Hepatocyte (in vitro differentiated cells): ENCODE data around the gene ZDHHC5. TPM values are rescaled to one million over a fixed set of nuclear protein-coding genes. Genes with fewer than 3 reads are reported as not detected.
A peak's percentile ranks its signal among the peaks of the same experiment; 100 is the strongest.

Experiments
- DNase-seq: peaks from one replicate; pipeline ENCODE4 v3.0.0-alpha.2; 2016; ENCODE audit warnings: low spot score
- H2AFZ ChIP-seq: fragments of 200-600 bp; sonication (generic); 2 replicates; pipeline ENCODE4 v1.6.0; 2016; ENCODE audit warnings: antibody characterized with exemption, mild to moderate bottlenecking
- H3K27ac ChIP-seq: fragments of 200-600 bp; sonication (generic); 2 replicates; pipeline ENCODE4 v1.5.1; 2016; ENCODE audit warnings: mild to moderate bottlenecking
- H3K27me3 ChIP-seq: fragments of 200-600 bp; sonication (generic); 2 replicates; pipeline ENCODE4 v1.6.1; 2016
- H3K36me3 ChIP-seq: fragments of 200-600 bp; sonication (generic); replicated peaks from 2 replicates; pipeline ENCODE4 v1.5.1; 2016; ENCODE audit warnings: low read depth; ENCODE audit not compliant: insufficient read depth
- H3K4me1 ChIP-seq: fragments of 200-600 bp; sonication (generic); 2 replicates; pipeline ENCODE4 v1.5.1; 2016; ENCODE audit warnings: mild to moderate bottlenecking, moderate library complexity; ENCODE audit not compliant: insufficient read depth
- H3K4me2 ChIP-seq: fragments of 200-600 bp; sonication (generic); 2 replicates; pipeline ENCODE4 v1.6.0; 2016
- H3K4me3 ChIP-seq: fragments of 200-600 bp; sonication (generic); 2 replicates; pipeline ENCODE4 v1.5.1; 2016; ENCODE audit warnings: mild to moderate bottlenecking
- H3K79me2 ChIP-seq: fragments of 200-600 bp; sonication (generic); 2 replicates; pipeline ENCODE4 v1.6.0; 2017; ENCODE audit warnings: mild to moderate bottlenecking
- H3K9me2 ChIP-seq: fragments of 200-600 bp; sonication (generic); replicated peaks from 2 replicates; pipeline ENCODE4 v1.6.0; 2017; ENCODE audit warnings: mild to moderate bottlenecking; ENCODE audit not compliant: insufficient read depth
- H3K9me3 ChIP-seq: fragments of 200-600 bp; sonication (generic); 2 replicates; pipeline ENCODE4 v1.5.1; 2016; ENCODE audit warnings: low read depth, mild to moderate bottlenecking
- H4K20me1 ChIP-seq: fragments of 200-600 bp; sonication (generic); 2 replicates; pipeline ENCODE4 v1.6.0; 2016; ENCODE audit warnings: mild to moderate bottlenecking; ENCODE audit not compliant: insufficient read depth, poor library complexity, severe bottlenecking
- EZH2 ChIP-seq: fragments of 200-600 bp; sonication (generic); IDR thresholded peaks from 2 replicates; pipeline ENCODE4 v1.6.1; 2016; ENCODE audit warnings: antibody characterized with exemption, mild to moderate bottlenecking, borderline replicate concordance
- EZH2phosphoT487 ChIP-seq: fragments of 200-600 bp; sonication (generic); IDR thresholded peaks from one replicate; pipeline ENCODE4 v1.6.1; 2018; ENCODE audit warnings: antibody characterized with exemption, mild to moderate bottlenecking, low read depth, moderate library complexity; ENCODE audit not compliant: unreplicated experiment, severe bottlenecking
- WGBS: methylation state at CpG from one replicate; pipeline ENCODE4 v1.1.6; 2016; ENCODE audit warnings: low lambda C conversion rate; ENCODE audit errors: missing lambda C conversion rate; 5-methylcytosine and 5-hydroxymethylcytosine counted together
- polyA plus RNA-seq: library from polyadenylated mRNA; unstranded; fragments of >200 nt; fragmentation: Nextera tagmentation; extraction: Ambion mirVana; gene quantifications from 2 replicates; pipeline ENCODE4 v1.2.1, GENCODE V29; 2016
- total RNA-seq: library from RNA; depleted of rRNA; stranded (reverse); fragments of >200 nt; gene quantifications from 2 replicates; pipeline ENCODE4 v1.2.3, GENCODE V29; 2014
- TF ChIP-seq, protein P1 (sequence below): fragments of 200-600 bp; sonication (generic); IDR thresholded peaks from 2 replicates; pipeline ENCODE4 v1.5.1; 2016; ENCODE audit warnings: antibody characterized with exemption, mild to moderate bottlenecking; ENCODE audit not compliant: poor library complexity

ZDHHC5 gene
- total and polyA plus RNA-seq, 2 experiments from 2014 or later = 41.3 to 42.3 TPM

DNA sequence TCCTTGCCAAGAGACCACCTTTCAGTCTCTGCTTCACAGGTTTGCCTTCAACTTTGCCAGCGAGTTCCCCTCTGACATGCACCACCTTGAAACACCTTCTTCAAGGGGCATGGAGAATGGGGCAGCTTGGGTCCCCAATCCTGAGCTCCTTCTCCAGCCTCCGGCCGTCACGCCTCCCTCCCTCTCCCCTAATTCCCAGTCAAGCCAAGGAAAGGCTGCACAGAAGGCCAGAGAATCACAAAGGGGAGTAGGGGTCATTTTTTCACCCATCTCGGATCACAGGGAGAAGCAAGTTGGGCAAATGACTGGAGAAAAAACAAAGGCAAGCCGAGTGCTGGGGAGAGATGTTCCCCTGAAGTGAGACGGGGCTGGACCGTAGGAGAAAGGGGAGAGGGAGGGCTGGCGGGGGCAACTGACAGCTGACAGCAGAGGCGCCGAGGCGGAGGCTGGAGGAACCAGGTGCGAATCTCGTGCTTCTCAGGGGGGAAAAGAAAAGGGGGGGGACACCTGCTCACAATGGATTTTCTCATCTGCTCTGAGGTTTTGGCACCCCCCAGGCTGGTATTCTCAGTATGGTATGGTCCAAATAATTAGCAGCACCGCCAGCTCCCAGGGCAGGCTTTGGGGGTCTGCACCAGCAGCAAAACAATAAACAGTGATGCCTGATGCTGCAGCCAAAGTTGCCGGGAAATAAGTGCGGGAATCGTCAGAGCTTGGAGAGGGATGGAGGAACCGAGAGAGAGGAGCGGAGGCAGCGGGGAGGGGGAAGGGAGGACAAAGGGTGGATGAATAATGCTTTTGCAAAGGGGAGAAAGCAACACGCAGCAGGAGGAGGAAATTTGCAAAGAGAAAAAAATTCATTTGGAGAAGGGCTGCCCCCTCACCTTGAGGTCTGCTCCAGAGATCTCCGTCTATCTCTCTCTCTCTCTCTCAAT, 18.8 kb upstream of the ZDHHC5 start:
- peak; percentile 40 for DNase-seq
- H3K4me2 ChIP-seq = peak overlapping the region; percentile 81
- H4K20me1 ChIP-seq = no peaks in the 10 kb centered on the region
- peaks cover 15% of the 10 kb centered on the region for H3K27me3 ChIP-seq
- WGBS = 2% methylated on average over 18 of the region's 23 CpGs
- TF ChIP-seq EZH2 = no peak
- TF ChIP-seq, protein P1, sequence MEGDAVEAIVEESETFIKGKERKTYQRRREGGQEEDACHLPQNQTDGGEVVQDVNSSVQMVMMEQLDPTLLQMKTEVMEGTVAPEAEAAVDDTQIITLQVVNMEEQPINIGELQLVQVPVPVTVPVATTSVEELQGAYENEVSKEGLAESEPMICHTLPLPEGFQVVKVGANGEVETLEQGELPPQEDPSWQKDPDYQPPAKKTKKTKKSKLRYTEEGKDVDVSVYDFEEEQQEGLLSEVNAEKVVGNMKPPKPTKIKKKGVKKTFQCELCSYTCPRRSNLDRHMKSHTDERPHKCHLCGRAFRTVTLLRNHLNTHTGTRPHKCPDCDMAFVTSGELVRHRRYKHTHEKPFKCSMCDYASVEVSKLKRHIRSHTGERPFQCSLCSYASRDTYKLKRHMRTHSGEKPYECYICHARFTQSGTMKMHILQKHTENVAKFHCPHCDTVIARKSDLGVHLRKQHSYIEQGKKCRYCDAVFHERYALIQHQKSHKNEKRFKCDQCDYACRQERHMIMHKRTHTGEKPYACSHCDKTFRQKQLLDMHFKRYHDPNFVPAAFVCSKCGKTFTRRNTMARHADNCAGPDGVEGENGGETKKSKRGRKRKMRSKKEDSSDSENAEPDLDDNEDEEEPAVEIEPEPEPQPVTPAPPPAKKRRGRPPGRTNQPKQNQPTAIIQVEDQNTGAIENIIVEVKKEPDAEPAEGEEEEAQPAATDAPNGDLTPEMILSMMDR = no peak
- TF ChIP-seq EZH2phosphoT487 = no peak
- H2AFZ ChIP-seq = no peak overlapping the region
- H3K79me2 ChIP-seq = no peaks in the 10 kb centered on the region
- no peaks in the 10 kb centered on the region for H3K36me3 ChIP-seq
- H3K9me3 ChIP-seq = no peaks in the 10 kb centered on the region
- H3K4me1 ChIP-seq = peaks cover 53% of the 10 kb centered on the region
- H3K27ac ChIP-seq = no peak overlapping the region
- H3K4me3 ChIP-seq = peak overlapping the region; percentile 2
- no peaks in the 10 kb centered on the region for H3K9me2 ChIP-seq

DNA sequence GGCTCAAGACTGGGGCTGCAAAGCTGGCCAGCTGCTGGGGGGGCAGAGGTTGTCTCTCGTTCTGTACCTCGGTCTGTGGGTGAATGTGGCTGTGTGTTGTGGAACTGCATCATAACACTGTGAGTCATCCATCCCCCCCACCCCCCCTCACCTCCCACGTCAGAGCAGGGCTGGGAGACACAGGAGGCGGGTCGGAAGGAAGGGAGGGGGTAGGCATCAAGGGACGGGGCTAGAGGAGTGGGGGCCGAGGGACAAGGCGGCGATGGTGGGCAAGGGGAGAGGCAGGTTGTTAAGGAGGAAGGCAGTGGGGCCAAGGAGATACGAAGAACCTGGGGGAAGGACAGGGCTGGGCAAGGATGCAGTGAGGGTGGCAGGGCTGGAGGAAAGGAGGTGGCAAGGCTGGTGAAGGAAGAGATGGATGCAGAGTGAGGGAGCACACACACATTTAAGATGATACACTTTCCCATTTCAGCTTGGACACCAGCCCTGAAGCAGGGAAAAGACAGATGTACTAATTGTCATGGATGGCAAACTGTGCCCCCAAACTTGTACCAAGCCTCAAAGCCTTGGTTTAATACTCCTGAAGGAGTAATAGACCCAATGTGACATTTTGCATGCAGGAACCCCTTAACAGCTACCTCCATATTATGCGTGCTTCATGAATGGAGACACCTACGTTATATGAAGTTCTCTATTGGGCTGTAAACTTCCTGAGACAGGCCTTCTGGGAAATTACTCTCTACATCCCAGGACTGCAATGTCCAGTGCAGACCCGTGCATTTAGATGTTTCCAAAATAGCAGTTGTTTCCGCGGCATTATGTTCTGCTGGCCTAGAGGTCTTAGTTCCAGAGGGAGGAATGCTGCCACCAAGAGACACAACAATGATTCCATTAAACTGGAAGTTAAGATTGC, 17.8 kb upstream of the ZDHHC5 start, which contains the start of gene YPEL4:
TSS of gene YPEL4 (minus strand) at position 87 of the 913 bp plus-strand sequence. CDS start 2,805 bp downstream, outside the sequence.
- peak within 1 kb of the TSS; percentile 81 for H3K4me2 ChIP-seq
- no peaks in the 10 kb centered on the region for H3K36me3 ChIP-seq
- H3K79me2 ChIP-seq = no peaks in the 10 kb centered on the region
- H3K9me2 ChIP-seq = no peaks in the 10 kb centered on the region
- peak; percentile 83 for DNase-seq
- H3K9me3 ChIP-seq = no peaks in the 10 kb centered on the region
- WGBS = 38% methylated on average over 6 of the region's 15 CpGs
- peak within 1 kb of the TSS; percentile 2 for H3K4me3 ChIP-seq
- no peaks in the 10 kb centered on the region for H4K20me1 ChIP-seq
- TF ChIP-seq, protein P1 = no peak
- TF ChIP-seq EZH2phosphoT487 = no peak
- no peak for TF ChIP-seq EZH2
- H3K27me3 ChIP-seq = peaks cover 15% of the 10 kb centered on the region
- no peak within 1 kb of the TSS for H3K27ac ChIP-seq
- H2AFZ ChIP-seq = no peak within 1 kb of the TSS
- peaks cover 45% of the 10 kb centered on the region for H3K4me1 ChIP-seq

DNA sequence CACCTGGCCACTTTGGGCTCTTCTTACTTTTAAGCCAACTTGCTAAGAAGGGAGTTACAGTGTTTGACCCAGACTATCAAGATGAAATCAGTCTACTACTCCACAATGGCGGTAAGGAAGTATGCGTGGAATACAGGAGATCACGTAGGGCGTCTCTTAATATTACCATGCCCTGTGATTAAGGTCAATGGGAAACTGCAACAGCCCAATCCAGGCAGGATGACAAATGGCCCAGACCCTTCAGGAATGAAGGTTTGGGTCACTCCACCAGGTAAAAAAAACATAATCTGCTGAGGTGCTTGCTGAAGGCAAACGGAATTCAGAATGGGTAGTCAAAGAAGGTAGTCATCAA, 17.2 kb upstream of the ZDHHC5 start:
- H3K9me2 ChIP-seq = no peaks in the 10 kb centered on the region
- H3K4me3 ChIP-seq = no peak overlapping the region
- H3K27me3 ChIP-seq = peaks cover 15% of the 10 kb centered on the region
- 62% methylated on average over 5 of the region's 5 CpGs for WGBS
- H2AFZ ChIP-seq = no peak overlapping the region
- no peaks in the 10 kb centered on the region for H3K36me3 ChIP-seq
- no peaks in the 10 kb centered on the region for H3K79me2 ChIP-seq
- DNase-seq = no peak
- H3K9me3 ChIP-seq = no peaks in the 10 kb centered on the region
- H3K4me2 ChIP-seq = no peak overlapping the region
- peaks cover 39% of the 10 kb centered on the region for H3K4me1 ChIP-seq
- no peak overlapping the region for H3K27ac ChIP-seq
- H4K20me1 ChIP-seq = no peaks in the 10 kb centered on the region
- no peak for TF ChIP-seq EZH2phosphoT487
